Kidney (tissue), 14 donors: ENCODE measurements around the gene SIPA1L2. TPM values are rescaled to one million over a fixed set of nuclear protein-coding genes. Genes with fewer than 3 reads are reported as not detected.

Experiments
- DNase-seq, 5 donors: peaks; one replicate each; pipeline ENCODE4 v3.0.0-alpha.2; 2013 to 2020
- FAIRE-seq: peaks from 2 replicates; lab custom pipeline; 2012; peaks lifted over from hg19 to GRCh38; lab: Jason Lieb, UNC
- H3K27ac ChIP-seq, 2 donors: one replicate each; pipeline ENCODE4 v1.7.0; 2013; ENCODE audit warnings: low read depth in 2 of 2, low read length in 2 of 2, inconsistent platforms in 1 of 2
- H3K27me3 ChIP-seq: one replicate; pipeline ENCODE4 v1.7.1; 2013; ENCODE audit warnings: low read length, inconsistent platforms; ENCODE audit not compliant: control insufficient read depth, insufficient read depth
- H3K36me3 ChIP-seq, 3 donors: one replicate each; pipeline versions ENCODE4 v1.7.0 to v1.7.1; 2013; ENCODE audit warnings: low read length in 3 of 3, control low read depth in 1 of 3, inconsistent platforms in 1 of 3; ENCODE audit not compliant: insufficient read depth in 3 of 3, control insufficient read depth in 2 of 3
- H3K4me1 ChIP-seq, 3 donors: one replicate each; pipeline versions ENCODE4 v1.7.0 to v1.7.1; 2013; ENCODE audit warnings: low read length in 3 of 3, inconsistent platforms in 1 of 3, low read depth in 1 of 3; ENCODE audit not compliant: control insufficient read depth in 2 of 3, insufficient read depth in 2 of 3
- H3K4me3 ChIP-seq, 3 donors: one replicate each; pipeline versions ENCODE4 v1.7.0 to v1.8.1; 2013; ENCODE audit warnings: low read length in 3 of 3, control low read depth in 1 of 3, inconsistent platforms in 1 of 3
- H3K9ac ChIP-seq, 3 donors: one replicate each; pipeline versions ENCODE4 v1.7.0 to v1.7.1; 2013; ENCODE audit warnings: low read length in 3 of 3, control low read depth in 1 of 3, inconsistent platforms in 1 of 3
- H3K9me3 ChIP-seq, 3 donors: one replicate each; pipeline versions ENCODE4 v1.7.0 to v1.7.1; 2013; ENCODE audit warnings: low read length in 3 of 3, control low read depth in 1 of 3, inconsistent platforms in 1 of 3; ENCODE audit not compliant: control insufficient read depth in 2 of 3, insufficient read depth in 1 of 3
- CTCF ChIP-seq: IDR thresholded peaks from 3 replicates; pipeline ENCODE4 v1.5.1; 2012; ENCODE audit warnings: mild to moderate bottlenecking, moderate library complexity, borderline replicate concordance; ENCODE audit not compliant: insufficient read depth; ENCODE audit errors: extremely low read depth
- intact Hi-C: fragments of 100-400 bp; cut with DNase I; formaldehyde crosslinking; loops from one replicate; pipeline ENCODE4 v1.11.1; 2022
- polyA plus RNA-seq: library from polyadenylated mRNA; stranded (reverse); fragments of 350-450 nt; fragmentation: Illumina TruSeq; extraction: RNeasy Lipid Tissue Mini Kit (QIAGEN cat#74804); gene quantifications from one replicate; pipeline ENCODE4 v1.2.3, GENCODE V29; 2014; ENCODE audit warnings: low read depth, low replicate concordance; ENCODE audit not compliant: insufficient read depth
- total RNA-seq: library from RNA; stranded (reverse); fragmentation: NEBNext Ultra II Directional; extraction: Animal tissue kit (Norgen Biotek cat#: 25700); gene quantifications from one replicate; pipeline ENCODE4 v1.2.1, GENCODE V29; 2021
- donor health status: control.
- donor health status: control.
- donor health status: control.
- donor health status: control.
- donor health status: control.
- donor health status: DM: yes; HTN: yes; CAD: no.
- donor health status: Normal renal cell carcinoma (clear cell type).

Gene SIPA1L2
- total and polyA plus RNA-seq, 2 donors from 2014 or later, result 4.0 to 20.2 TPM

- intact Hi-C loops, result no loop called here
- no peak overlapping the region for H3K9ac ChIP-seq
- no peak overlapping the region for H3K27ac ChIP-seq
- H3K4me3 ChIP-seq, result no peak overlapping the region
- H3K4me1 ChIP-seq, result no peaks in the 10 kb centered on the region
- FAIRE-seq (no peak), DNase-seq (no peak)
- H3K9me3 ChIP-seq, result no peaks in the 10 kb centered on the region
- no peaks in the 10 kb centered on the region for H3K27me3 ChIP-seq
- TF ChIP-seq CTCF, result no peak
- no peaks in the 10 kb centered on the region for H3K36me3 ChIP-seq
Observed at GRCh38 chr1:232644209-232644608, 14.3 kb upstream of the SIPA1L2 start.

- Histone ChIP-seq H3K27ac (no peak overlapping the region), H3K9ac (no peak overlapping the region), H3K4me3 (no peak overlapping the region), H3K9me3 (no peaks in the 10 kb centered on the region), H3K4me1 (no peaks in the 10 kb centered on the region), H3K27me3 (no peaks in the 10 kb centered on the region), H3K36me3 (no peaks in the 10 kb centered on the region)
- no peak for TF ChIP-seq CTCF
- DNase-seq, result no peak
- no peak for FAIRE-seq
- intact Hi-C loops, result no loop called here
Observed at GRCh38 chr1:232643251-232643650, 13.3 kb upstream of the SIPA1L2 start.

GRCh38 chr1:232641507-232641906 lies 11.6 kb upstream of the SIPA1L2 start:
- FAIRE-seq, result no peak
- no peak overlapping the region for H3K4me3 ChIP-seq

More at GRCh38 chr1:232641507-232641906, 11.6 kb upstream of the SIPA1L2 start:
- no peaks in the 10 kb centered on the region for H3K27me3 ChIP-seq
- H3K9me3 ChIP-seq, result no peaks in the 10 kb centered on the region
- H3K4me1 ChIP-seq, result no peaks in the 10 kb centered on the region
- no peak for TF ChIP-seq CTCF
- H3K36me3 ChIP-seq, result no peaks in the 10 kb centered on the region
- H3K9ac ChIP-seq, result no peak overlapping the region
- no peak overlapping the region for H3K27ac ChIP-seq
- no peak for DNase-seq
- intact Hi-C loops, result no loop called here
